K562 (cell line): Measurements from ENCODE around the gene SLMAP. TPM values are rescaled to one million over a fixed set of nuclear protein-coding genes. Genes with fewer than 3 reads are reported as not detected.

ENCODE experiments used
- ATAC-seq: fragments of 200-7000 bp; cut with Tn5 transposase; 3 replicates; pipeline ENCODE4 v1.9.1; 2020; ENCODE audit warnings: moderate library complexity
- BruUV-seq: library from RNA; stranded (reverse); fragments of 400-500 nt; replicated peaks from 2 replicates; lab custom pipeline; 2021; lab: Mats Ljungman, UMichigan
- CTCF ChIA-PET: fragments of 300-600 bp; formaldehyde crosslinking; extraction: SDS; loops from one replicate; lab custom pipeline; 2021; ENCODE audit warnings: low intra/inter-chr PET ratio; lab: Yijun Ruan, JAX
- POLR2A ChIA-PET: fragments of 300-600, 350-650 bp; sonication (Branson Sonifier 250); formaldehyde crosslinking; extraction: SDS; loops from one replicate; lab custom pipeline; 2021; ENCODE audit warnings: antibody characterized with exemption, inconsistent platforms; lab: Yijun Ruan, JAX
- DNase-seq, 4 experiments: peaks; one replicate each; pipeline versions ENCODE4 v3.0.0 to v3.0.0-alpha.2; 2011 to 2018; ENCODE audit warnings: low spot score in 3 of 4, mixed read lengths in 3 of 4; ENCODE audit errors: extremely low read depth in 1 of 4
- FAIRE-seq: peaks from 2 replicates; lab custom pipeline; 2011; peaks lifted over from hg19 to GRCh38; lab: Jason Lieb, UNC
- H2AFZ ChIP-seq: 2 replicates; pipeline ENCODE4 v1.6.0; 2011; ENCODE audit warnings: low read depth, low read length, control low read depth, inconsistent platforms
- H3K27ac ChIP-seq: fragments of 200-600 bp; 3 replicates; pipeline ENCODE4 v1.8.0; 2011; ENCODE audit warnings: low read depth, mild to moderate bottlenecking, control low read depth, inconsistent platforms, low read length, moderate library complexity, mixed read lengths; ENCODE audit errors: extremely low read depth
- H3K27me3 ChIP-seq, 2 experiments: fragments of 300-600 bp in 1 of 2; 2 replicates in 1 of 2; 3 replicates in 1 of 2; pipeline versions ENCODE4 v1.6.0 to v1.8.0; 2011; ENCODE audit warnings: inconsistent platforms in 2 of 2, low read length in 2 of 2, mild to moderate bottlenecking in 1 of 2, mixed read lengths in 1 of 2, moderate library complexity in 1 of 2; ENCODE audit not compliant: control insufficient read depth in 2 of 2, insufficient read depth in 2 of 2
- H3K36me3 ChIP-seq: fragments of 300-600 bp; 3 replicates; pipeline ENCODE4 v1.8.0; 2011; ENCODE audit warnings: mild to moderate bottlenecking, low read length, inconsistent platforms; ENCODE audit not compliant: control insufficient read depth, insufficient read depth
- H3K4me1 ChIP-seq, 2 experiments: fragments of 200-600 bp in 1 of 2; replicated peaks in 1 of 2; 2 replicates in 1 of 2; 3 replicates in 1 of 2; pipeline versions ENCODE4 v1.5.1 to v1.8.0; 2011; ENCODE audit warnings: inconsistent platforms in 2 of 2, low read length in 2 of 2, mild to moderate bottlenecking in 1 of 2, mixed read lengths in 1 of 2, moderate library complexity in 1 of 2; ENCODE audit not compliant: control insufficient read depth in 2 of 2, insufficient read depth in 2 of 2
- H3K4me2 ChIP-seq: 2 replicates; pipeline ENCODE4 v1.6.1; 2011; ENCODE audit warnings: low read length, control low read depth, inconsistent platforms, mixed read lengths; ENCODE audit not compliant: insufficient read depth
- H3K4me3 ChIP-seq: fragments of 200-600 bp; sonication (generic), shearing (Covaris generic); 2 replicates; pipeline ENCODE4 v1.5.1; 2016; ENCODE audit warnings: control low read depth, inconsistent platforms
- H3K79me2 ChIP-seq: fragments of 200-600 bp; 3 replicates; pipeline ENCODE4 v1.8.0; 2011; ENCODE audit warnings: low read length, inconsistent platforms; ENCODE audit not compliant: control insufficient read depth, insufficient read depth
- H3K9ac ChIP-seq, 2 experiments: 2 replicates each; pipeline versions ENCODE4 v1.6.0 to v1.6.1; 2011; ENCODE audit warnings: low read depth in 2 of 2, low read length in 2 of 2, control low read depth in 1 of 2, inconsistent platforms in 1 of 2, mild to moderate bottlenecking in 1 of 2, mixed read lengths in 1 of 2; ENCODE audit not compliant: insufficient read depth in 1 of 2
- H3K9me1 ChIP-seq: one replicate; pipeline ENCODE4 v1.6.0; 2011; ENCODE audit warnings: inconsistent platforms, mild to moderate bottlenecking, low read length, moderate library complexity; ENCODE audit not compliant: control insufficient read depth, insufficient read depth
- H3K9me3 ChIP-seq: replicated peaks from 2 replicates; pipeline ENCODE4 v1.5.1; 2011; ENCODE audit warnings: low read depth, low read length, inconsistent platforms; ENCODE audit not compliant: control insufficient read depth, insufficient read depth
- H4K20me1 ChIP-seq: replicated peaks from 2 replicates; pipeline ENCODE4 v1.6.1; 2011; ENCODE audit warnings: low read length, inconsistent platforms, mixed read lengths; ENCODE audit not compliant: control insufficient read depth, insufficient read depth
- CEBPG ChIP-seq, 3 experiments: fragments of 200-800 bp in 1 of 3; sonication (Bioruptor generic) in 1 of 3; sonication (generic) in 1 of 3; formaldehyde crosslinking in 1 of 3; IDR thresholded peaks in 2 of 3; conservative IDR thresholded peaks in 1 of 3; 2 replicates each; pipeline versions ENCODE4 v1.6.1 to v1.8.0; 2016 to 2022; ENCODE audit warnings: missing compliant biosample characterization in 2 of 3, missing genetic modification characterization in 2 of 3, mild to moderate bottlenecking in 1 of 3, missing genetic modification reagents in 1 of 3
- FOXK2 ChIP-seq, 2 experiments: fragments of 450-650 bp; IDR thresholded peaks in 1 of 2; conservative IDR thresholded peaks in 1 of 2; 2 replicates each; pipeline ENCODE4 v1.6.1; 2016; ENCODE audit warnings: low read depth in 2 of 2, mild to moderate bottlenecking in 1 of 2
- GTF3C2 ChIP-seq: IDR thresholded peaks from 3 replicates; pipeline ENCODE4 v1.6.1; 2011; ENCODE audit warnings: borderline replicate concordance, mild to moderate bottlenecking, moderate library complexity; ENCODE audit not compliant: insufficient read length; ENCODE audit errors: extremely low read depth
- HSF4 ChIP-seq: fragments of 250-450 bp; sonication (Bioruptor Pico); IDR thresholded peaks from 2 replicates; pipeline ENCODE4 v2.1.2; 2022; ENCODE audit warnings: mild to moderate bottlenecking, moderate library complexity, borderline replicate concordance
- KHSRP ChIP-seq: fragments of 450-650 bp; IDR thresholded peaks from 2 replicates; pipeline ENCODE4 v1.6.1; 2017
- NFATC3 ChIP-seq: fragments of 450-650 bp; IDR thresholded peaks from 2 replicates; pipeline ENCODE4 v1.6.1; 2017; ENCODE audit warnings: mild to moderate bottlenecking
- PHTF2 ChIP-seq: fragments of 250-450 bp; sonication (Bioruptor Pico); IDR thresholded peaks from 2 replicates; pipeline ENCODE4 v1.5.0; 2021; ENCODE audit warnings: mild to moderate bottlenecking
- SMAD1 ChIP-seq: fragments of 150-350 bp; IDR thresholded peaks from 2 replicates; pipeline ENCODE4 v1.6.1; 2014; ENCODE audit warnings: low read length, low read depth; ENCODE audit not compliant: partially characterized antibody
- SREBF1 ChIP-seq: fragments of 150-350 bp; IDR thresholded peaks from 2 replicates; pipeline ENCODE4 v1.6.1; 2014; ENCODE audit warnings: antibody characterized with exemption, low read depth, low read length, borderline replicate concordance
- THRB ChIP-seq: fragments of 450-650 bp; formaldehyde crosslinking; conservative IDR thresholded peaks from 2 replicates; pipeline ENCODE4 v1.4.0; 2022; ENCODE audit warnings: mild to moderate bottlenecking, missing genetic modification characterization
- U2AF1 ChIP-seq: fragments of 200-400 bp; formaldehyde crosslinking; optimal IDR thresholded peaks from 2 replicates; pipeline ENCODE3; 2017; ENCODE audit warnings: mild to moderate bottlenecking, low read depth, low read length, moderate library complexity
- ZBTB7A ChIP-seq: IDR thresholded peaks from 2 replicates; pipeline ENCODE4 v1.6.1; 2011; ENCODE audit warnings: low read depth, mild to moderate bottlenecking, low read length, moderate library complexity, borderline replicate concordance; ENCODE audit not compliant: control insufficient read depth
- ZBTB8A ChIP-seq: fragments of 450-650 bp; IDR thresholded peaks from 2 replicates; pipeline ENCODE4 v1.6.1; 2018; ENCODE audit warnings: mild to moderate bottlenecking, moderate library complexity; ENCODE audit not compliant: partially characterized antibody
- ZNF253 ChIP-seq: fragments of 250-450 bp; sonication (Bioruptor Pico); conservative IDR thresholded peaks from 2 replicates; pipeline ENCODE4 v1.6.1; 2021; ENCODE audit warnings: mild to moderate bottlenecking
- ZNF274 ChIP-seq: IDR thresholded peaks from 2 replicates; pipeline ENCODE4 v1.6.1; 2011; ENCODE audit warnings: low read depth, mild to moderate bottlenecking, low read length, moderate library complexity, borderline replicate concordance
- ZNF76 ChIP-seq: fragments of 250-450 bp; sonication (Bioruptor Pico); IDR thresholded peaks from 2 replicates; pipeline ENCODE4 v1.4.0; 2020; ENCODE audit warnings: mild to moderate bottlenecking, moderate library complexity, borderline replicate concordance
- WGBS: fragments of 100-300 bp; shearing (Covaris generic); methylation state at CpG from one replicate; pipeline ENCODE4 v1.1.6; 2016; ENCODE audit warnings: low coverage, mixed read lengths; ENCODE audit not compliant: insufficient coverage; ENCODE audit errors: missing lambda C conversion rate; 5-methylcytosine and 5-hydroxymethylcytosine counted together
- in situ Hi-C: fragments of 300-500 bp; cut with MboI; formaldehyde crosslinking; loops from 4 replicates; pipeline ENCODE4 v1.15.0; 2018; ENCODE audit warnings: inconsistent platforms, mixed read lengths
- intact Hi-C: fragments of 100-400 bp; cut with micrococcal nuclease; formaldehyde crosslinking; loops from 2 replicates; pipeline ENCODE4 v1.14.2; 2022
- polyA plus RNA-seq, 8 experiments: library from polyadenylated mRNA; depleted of rRNA in 4 of 8; stranded (reverse) in 5 of 8; unstranded in 3 of 8; fragments of >200 nt; fragmentation: Nextera tagmentation in 2 of 8; fragmentation: Illumina TruSeq in 1 of 8; extraction: Ambion mirVana in 2 of 8; extraction: Trizol in 1 of 8; gene quantifications; 2 replicates each; pipeline versions ENCODE4 v1.2.1 to v1.2.3, GENCODE V29; 2011 to 2014; ENCODE audit warnings: inconsistent platforms in 1 of 8, missing spikeins in 1 of 8
- total RNA-seq, 7 experiments: library from RNA; depleted of rRNA in 6 of 7; stranded (reverse); fragments of >200 nt in 6 of 7; fragmentation: Illumina TruSeq in 2 of 7; extraction: Trizol in 2 of 7; gene quantifications; 2 replicates each; pipeline versions ENCODE4 v1.2.1 to v1.2.3, GENCODE V29; 2011 to 2021; ENCODE audit warnings: low replicate concordance in 1 of 7

Gene SLMAP
- total and polyA plus RNA-seq, 9 of the 15 experiments (the other 6 are each of a cell fraction or from before 2014, with no cell fraction given): 12.1 to 50.7 (median 28.3) TPM

GRCh38 chr3:57956119-57956832 lies 200.2 kb downstream of the SLMAP start:
- no peaks in the 10 kb centered on the region for H3K27me3 ChIP-seq
- H3K79me2 ChIP-seq: no peaks in the 10 kb centered on the region
- no peaks in the 10 kb centered on the region for H3K9me3 ChIP-seq
- no peak overlapping the region for H2AFZ ChIP-seq
- WGBS: 28% methylated on average over 3 of the region's 3 CpGs
- ATAC-seq: no peak
- H3K9me1 ChIP-seq: no peaks in the 10 kb centered on the region
- H3K36me3 ChIP-seq: no peaks in the 10 kb centered on the region
- peaks cover 22 to 38% of the 10 kb centered on the region in 2 experiments for H3K4me1 ChIP-seq
- no peak overlapping the region for H3K27ac ChIP-seq
- FAIRE-seq: no peak
- intact Hi-C loops (no loop called here), in situ Hi-C loops (no loop called here)
- H3K4me3 ChIP-seq: no peak overlapping the region
- H3K9ac ChIP-seq: no peak overlapping the region
- POLR2A ChIA-PET: interaction anchor here (0.7 to 1.0 kb wide), 2 partner anchors 52 to 56 kb away, joined by 3 read pairs; no protein-coding TSS in a partner anchor
- no peaks in the 10 kb centered on the region for H4K20me1 ChIP-seq
- H3K4me2 ChIP-seq: no peak overlapping the region
- no TSS peak for BruUV-seq
- CTCF ChIA-PET: no interaction called here
- no peak for DNase-seq
- TF ChIP-seq PHTF2 (CRISPR knock-in tag): no peak
- no peak for TF ChIP-seq SMAD1
- no peak for TF ChIP-seq HSF4 (CRISPR knock-in tag)
- no peak for TF ChIP-seq KHSRP
- no peak for TF ChIP-seq ZBTB7A
- no peak for TF ChIP-seq ZBTB8A
- no peak for TF ChIP-seq NFATC3
- no peak for TF ChIP-seq CEBPG (CRISPR knock-in tag; IDR thresholded peaks at IDR 0.05)
- TF ChIP-seq CEBPG (tag; conservative IDR thresholded peaks at IDR 0.05 in 1 of 2, IDR thresholded peaks at IDR 0.05 in 1 of 2): peak in 1 of 2 experiments; percentile 54; a peak in 2 of 4 replicates
- no peak for TF ChIP-seq ZNF253 (CRISPR knock-in tag)
- TF ChIP-seq FOXK2 (conservative IDR thresholded peaks at IDR 0.05 in 1 of 2, IDR thresholded peaks at IDR 0.05 in 1 of 2; ENCODE audit: low read depth in 2 of 2): 0 out of 4 replicates have a peak, but pooled peaks of 1 of the 2 experiments have one; percentile 22
- no peak for TF ChIP-seq GTF3C2
- TF ChIP-seq ZNF76 (CRISPR knock-in tag): no peak
- no peak for TF ChIP-seq SREBF1
- TF ChIP-seq U2AF1: no peak
- TF ChIP-seq ZNF274: no peak
- no peak for TF ChIP-seq THRB (CRISPR knock-in tag)
